ENCODE data around the gene APBB2.

APBB2 gene

DNA sequence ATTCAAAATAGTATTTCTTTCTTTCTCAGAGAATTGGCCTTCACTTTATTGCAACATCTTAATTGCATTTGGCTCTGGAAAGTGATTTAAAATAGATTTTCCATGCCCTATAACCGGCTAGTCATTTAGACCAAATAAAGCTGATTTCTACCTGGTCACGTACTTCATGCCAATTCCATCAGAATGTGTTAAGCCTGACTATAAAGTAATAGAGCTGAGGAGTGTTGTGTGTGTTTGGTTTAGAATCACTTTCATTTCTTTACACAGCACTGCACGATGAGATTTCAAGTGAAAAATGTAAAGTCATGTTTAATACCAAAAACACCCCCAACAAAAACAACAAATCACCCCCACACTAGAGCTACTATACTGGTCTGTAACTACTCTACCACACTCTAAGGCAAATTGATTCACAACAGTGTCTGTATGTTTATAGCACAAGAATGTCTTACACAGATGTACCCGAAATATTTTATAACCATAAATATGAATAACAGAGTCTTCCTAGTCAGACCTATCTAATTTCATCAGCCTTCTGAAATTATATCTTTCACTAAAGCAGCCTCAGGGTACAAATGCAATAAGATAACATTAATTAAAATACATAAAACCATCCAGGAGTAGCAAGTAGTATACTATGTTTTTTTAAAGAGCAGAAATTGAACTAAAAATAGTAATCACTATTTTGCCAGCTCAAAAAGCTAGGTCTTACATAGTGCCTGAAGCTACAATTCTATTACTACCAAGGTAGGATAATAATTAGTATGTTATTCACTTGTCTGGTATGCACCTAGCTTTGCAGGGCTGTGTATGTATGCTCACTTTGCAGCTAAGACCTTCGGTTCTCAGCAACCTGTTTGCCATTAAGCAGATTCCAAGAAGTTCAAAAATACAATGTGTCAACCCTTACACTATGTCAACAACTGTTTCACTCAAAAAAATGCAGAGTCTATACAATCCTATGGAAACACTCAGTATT is 28.4 kb downstream of the APBB2 start:
- DNase-seq: no peak

DNA sequence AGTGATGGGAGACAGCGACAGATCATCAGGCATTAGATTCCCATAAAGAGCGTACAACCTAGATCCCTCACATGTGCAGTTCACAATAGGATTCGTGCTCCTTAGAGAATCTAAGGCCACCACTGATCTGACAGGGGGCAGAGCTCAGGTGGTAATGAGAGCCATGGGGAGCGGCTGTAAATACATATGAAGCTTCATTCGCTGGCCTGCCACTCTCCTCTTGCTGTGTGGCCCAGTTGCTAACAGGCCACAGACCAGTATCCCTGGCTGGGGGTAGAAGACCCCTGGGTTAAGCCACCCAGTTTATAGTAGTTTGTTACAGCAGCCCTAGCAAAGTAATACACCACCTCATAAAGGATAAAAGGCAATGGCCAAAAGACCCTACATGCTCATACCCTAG is 30.3 kb downstream of the APBB2 start:
- DNase-seq: no peak

GRCh38 chr4:41183021-41183553 is 31.3 kb downstream of the APBB2 start:
- DNase-seq: no peak

- no peak for DNase-seq
These were observed 33.3 kb downstream of the APBB2 start for GRCh38 chr4:41181037-41181436.

- no peak for DNase-seq
These were observed 34.7 kb downstream of the APBB2 start for GRCh38 chr4:41179498-41180195.

DNA sequence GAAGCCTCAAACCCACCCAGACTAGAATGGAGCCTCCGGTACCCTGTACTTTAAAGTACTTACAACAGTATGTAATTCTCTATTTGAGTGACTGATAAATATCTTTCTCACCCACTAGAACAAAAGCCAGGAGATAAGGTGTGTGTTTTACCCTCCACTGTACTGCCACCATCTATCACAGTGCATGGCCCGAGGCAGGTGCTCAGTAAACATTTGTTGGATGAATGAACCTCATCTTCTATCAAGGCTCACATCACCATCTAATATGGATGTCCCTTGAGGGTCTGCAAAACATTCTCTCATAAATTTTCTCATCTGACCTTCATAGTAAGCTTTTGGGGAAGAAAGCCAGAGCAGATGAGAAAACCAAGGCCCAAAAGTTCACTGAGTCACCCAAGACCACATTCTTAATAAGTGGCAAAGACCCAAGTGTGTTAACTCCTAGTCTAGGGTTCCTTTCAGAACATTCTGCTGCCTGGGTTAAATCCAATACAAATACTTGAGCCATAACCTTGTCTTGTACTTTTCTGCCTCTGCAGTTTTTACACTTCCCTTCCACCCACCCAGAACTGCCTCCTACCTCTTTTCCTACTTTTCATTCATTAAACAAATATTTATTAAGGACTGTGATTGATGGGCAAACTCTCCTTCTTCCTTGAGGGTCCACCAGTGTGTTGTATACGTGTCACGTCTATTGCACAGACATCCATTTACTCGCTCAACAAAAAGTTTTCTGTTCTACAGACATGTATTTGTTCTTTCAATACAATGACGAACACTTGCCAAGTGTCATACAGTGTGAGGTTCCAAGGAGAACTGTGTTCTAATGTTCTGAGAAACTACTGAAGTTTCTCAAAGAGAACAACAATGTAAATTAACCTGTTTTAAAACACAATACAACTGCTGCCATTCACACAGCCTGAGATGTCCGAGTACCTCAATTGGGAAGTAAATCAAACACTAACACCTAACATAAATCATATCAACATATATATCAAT is 35.7 kb downstream of the APBB2 start:
- DNase-seq: no peak

GRCh38 chr4:41177016-41177415 is 37.3 kb downstream of the APBB2 start:
- DNase-seq: no peak

DNA sequence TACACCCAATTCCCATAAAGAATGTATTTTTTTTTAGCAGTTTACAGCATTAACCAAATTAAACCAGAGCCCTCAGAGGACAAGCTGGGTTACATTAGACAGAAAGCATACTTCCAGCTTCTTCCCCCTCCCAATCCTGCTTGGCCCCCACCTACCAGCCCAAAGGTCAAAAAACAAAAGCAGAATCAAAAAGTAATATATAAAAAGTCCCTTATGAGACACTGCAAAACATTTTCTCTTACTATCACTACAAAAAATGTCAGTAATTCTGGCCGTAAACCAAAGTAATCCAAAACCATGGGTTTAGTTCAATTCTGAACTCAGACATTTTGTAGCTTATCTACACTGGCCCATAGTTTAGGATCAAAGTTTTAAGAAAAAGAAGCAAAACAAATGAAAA is 38.0 kb downstream of the APBB2 start:
- no peak for DNase-seq

DNA sequence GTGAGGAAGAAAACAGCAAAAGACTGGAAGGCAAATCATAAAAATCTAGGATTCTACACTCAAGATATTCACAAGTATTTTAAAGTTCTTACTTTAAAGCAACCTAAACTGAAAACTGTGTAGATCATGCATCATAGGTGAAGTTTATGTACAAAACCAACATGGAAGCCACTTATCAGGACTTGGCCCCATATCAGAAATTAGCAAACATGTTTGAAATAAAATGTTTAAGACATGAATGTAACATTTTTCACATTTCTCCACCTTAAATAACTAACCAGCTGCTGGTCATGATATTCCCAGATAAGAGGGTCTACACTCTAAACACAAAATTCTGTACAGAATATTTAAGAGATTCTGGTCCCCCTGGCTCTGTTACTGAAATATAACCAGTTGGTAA is 38.5 kb downstream of the APBB2 start:
- no peak for DNase-seq

GRCh38 chr4:41174444-41174843 is 39.9 kb downstream of the APBB2 start:
- DNase-seq: no peak

GRCh38 chr4:41172786-41173185 is 41.6 kb downstream of the APBB2 start:
- no peak for DNase-seq

GRCh38 chr4:41169256-41169800 is 45.0 kb downstream of the APBB2 start:
- DNase-seq: no peak

- no peak for DNase-seq
These were observed 47.2 kb downstream of the APBB2 start for GRCh38 chr4:41167191-41167590.

DNA sequence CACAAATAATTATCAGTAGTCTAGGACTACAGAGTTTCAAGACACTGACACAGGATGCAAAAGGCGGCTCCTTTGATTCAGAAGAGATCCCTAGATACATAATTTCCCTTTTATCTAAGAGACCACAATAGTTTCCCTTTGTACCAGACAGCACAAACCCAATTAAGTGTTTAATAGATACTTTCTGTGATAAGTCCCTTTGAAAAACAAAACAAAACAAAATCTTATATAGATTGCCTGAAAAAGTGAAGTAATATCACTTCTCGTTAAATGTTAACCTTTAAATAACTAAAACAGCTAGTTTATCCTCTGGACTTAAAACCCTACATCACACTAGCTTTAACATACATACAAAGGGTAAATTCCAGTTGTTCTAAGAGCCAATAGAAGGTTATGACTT is 49.9 kb downstream of the APBB2 start:
- DNase-seq: no peak

DNA sequence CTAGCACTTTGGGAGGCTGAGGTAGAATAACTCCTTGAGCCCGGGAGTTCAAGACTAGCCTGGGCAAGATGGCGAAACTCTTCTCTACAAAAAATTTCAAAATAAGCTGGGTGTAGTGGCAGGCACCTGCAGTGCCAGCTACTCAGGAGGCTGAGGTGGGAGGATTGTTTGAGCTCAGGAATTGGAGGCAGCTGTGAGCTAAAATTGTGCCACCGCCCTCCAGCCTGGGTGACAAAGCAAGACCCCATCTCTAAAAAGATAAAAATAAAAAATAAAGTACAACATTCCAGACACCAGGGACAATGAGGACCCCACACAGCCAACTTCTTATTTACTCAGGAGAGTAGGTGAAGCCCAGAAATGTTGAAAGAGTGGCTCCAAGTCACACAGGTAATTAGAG is 53.0 kb downstream of the APBB2 start:
- DNase-seq: no peak

DNA sequence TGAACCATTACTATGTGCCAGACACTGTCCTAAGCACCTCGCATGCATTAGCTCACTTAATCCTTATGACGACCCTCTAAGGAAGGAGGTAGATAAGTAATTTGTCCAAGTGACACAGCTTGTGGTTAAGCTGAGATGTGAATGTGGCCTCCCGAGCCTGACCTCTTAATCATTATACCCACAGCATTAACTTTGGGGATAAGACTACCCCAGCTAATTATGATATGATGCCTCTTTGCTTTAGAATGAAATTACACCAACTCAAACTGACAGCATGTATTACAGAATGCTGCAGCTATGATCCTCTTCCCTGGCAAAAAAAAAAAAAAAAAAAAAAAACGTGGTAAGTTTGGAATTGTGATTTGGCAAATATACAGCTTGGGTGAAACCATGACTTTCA is 53.5 kb downstream of the APBB2 start:
- no peak for DNase-seq

- DNase-seq: no peak
These were observed 54.1 kb downstream of the APBB2 start for GRCh38 chr4:41160012-41160789.

- DNase-seq: no peak
These were observed 55.6 kb downstream of the APBB2 start for GRCh38 chr4:41158756-41159155.

DNA sequence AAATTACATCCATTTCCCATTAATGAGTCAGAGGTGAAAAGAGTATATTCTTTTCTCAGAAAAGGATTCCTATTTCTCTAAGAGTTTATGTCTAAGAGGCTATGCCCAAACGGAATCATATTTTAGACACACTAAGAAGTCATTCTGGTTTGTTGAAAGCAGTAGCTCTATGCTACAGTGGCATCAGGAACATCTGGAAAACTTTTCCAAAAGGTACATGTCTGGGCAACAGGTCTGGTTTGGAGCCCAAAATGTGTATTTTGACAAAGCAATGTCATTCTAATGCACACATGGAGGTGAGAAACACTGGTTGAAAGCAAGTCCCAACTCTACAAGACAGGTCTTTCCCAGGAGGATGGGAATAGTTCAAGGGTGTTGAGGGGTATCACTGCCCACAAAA is 56.1 kb downstream of the APBB2 start:
- DNase-seq: no peak

DNA sequence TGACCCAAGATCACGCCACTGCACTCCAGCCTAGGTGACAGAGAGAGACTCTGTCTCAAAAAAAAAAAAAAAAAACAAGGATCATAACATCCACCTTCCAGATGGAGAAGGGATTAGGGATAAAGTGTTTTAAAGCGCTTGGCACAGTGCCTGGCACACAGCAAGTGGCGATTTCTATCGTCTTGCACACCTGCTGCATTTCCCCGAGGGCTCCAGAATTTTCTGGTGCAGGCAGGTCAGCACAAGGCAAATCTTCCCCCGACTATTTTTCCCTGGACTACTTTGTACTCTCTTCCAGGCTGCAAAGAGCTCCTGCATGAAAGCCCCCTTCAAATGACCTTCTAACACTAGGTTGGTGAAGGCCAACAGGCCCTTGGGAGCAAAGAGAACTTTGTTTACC is 57.3 kb downstream of the APBB2 start:
- no peak for DNase-seq

GRCh38 chr4:41156574-41156973 is 57.8 kb downstream of the APBB2 start:
- DNase-seq: no peak
